Jurkat, Clone E6-1 (cell line): ENCODE measurements around the gene FBXL4. TPM values are rescaled to one million over a fixed set of nuclear protein-coding genes. Genes with fewer than 3 reads are reported as not detected.

Source experiments
- DNase-seq: peaks from one replicate; pipeline ENCODE4 v3.0.0-alpha.2; 2011; ENCODE audit warnings: low read depth, low spot score
- H3K4me3 ChIP-seq: 2 replicates; pipeline ENCODE4 v1.5.1; 2011; ENCODE audit warnings: mild to moderate bottlenecking, low read length, control low read depth, moderate library complexity
- polyA plus RNA-seq: library from polyadenylated mRNA; unstranded; fragments of >200 nt; gene quantifications from one replicate; pipeline ENCODE4 v1.2.1, GENCODE V29; 2012; ENCODE audit warnings: missing spikeins; ENCODE audit not compliant: insufficient read length, insufficient read depth

The FBXL4 gene
- 10.0 TPM for polyA plus RNA-seq

- peak; percentile 42 for DNase-seq
- H3K4me3 ChIP-seq, result peak within 1 kb of the TSS; percentile 92
Observed at GRCh38 chr6:98947411-98948292, at the start of gene FBXL4. TSS of gene FBXL4 (minus strand) at chr6:98947946. CDS start at chr6:98926988, 20,958 bp downstream.

- DNase-seq, result no peak
- H3K4me3 ChIP-seq, result no peak overlapping the region
Observed at GRCh38 chr6:98995116-98995515, 47.4 kb upstream of the FBXL4 start.

GRCh38 chr6:98992535-98992934 lies 44.8 kb upstream of the FBXL4 start:
- no peak overlapping the region for H3K4me3 ChIP-seq
- no peak for DNase-seq

GRCh38 chr6:98986071-98986615 lies 38.4 kb upstream of the FBXL4 start:
- DNase-seq, result no peak
- no peak overlapping the region for H3K4me3 ChIP-seq

GRCh38 chr6:98985391-98985790 lies 37.6 kb upstream of the FBXL4 start:
- no peak for DNase-seq

GRCh38 chr6:98984121-98984520 lies 36.4 kb upstream of the FBXL4 start:
- no peak for DNase-seq
- no peak overlapping the region for H3K4me3 ChIP-seq

More at GRCh38 chr6:98985391-98985790, 37.6 kb upstream of the FBXL4 start:
- no peak overlapping the region for H3K4me3 ChIP-seq

- no peak for DNase-seq
- H3K4me3 ChIP-seq, result no peak overlapping the region
Observed at GRCh38 chr6:98981473-98981872, 33.7 kb upstream of the FBXL4 start.

- DNase-seq, result peak; percentile 3
- no peak overlapping the region for H3K4me3 ChIP-seq
Observed at GRCh38 chr6:98980819-98981218, 33.1 kb upstream of the FBXL4 start.

GRCh38 chr6:98977671-98978292 lies 30.0 kb upstream of the FBXL4 start:
- DNase-seq, result no peak
- H3K4me3 ChIP-seq, result no peak overlapping the region

GRCh38 chr6:98976674-98977385 lies 29.1 kb upstream of the FBXL4 start:
- DNase-seq, result no peak
- H3K4me3 ChIP-seq, result no peak overlapping the region

- H3K4me3 ChIP-seq, result no peak overlapping the region
Observed at GRCh38 chr6:98975421-98975820, 27.7 kb upstream of the FBXL4 start.

GRCh38 chr6:98974309-98974708 lies 26.6 kb upstream of the FBXL4 start:
- DNase-seq, result no peak
- H3K4me3 ChIP-seq, result no peak overlapping the region

More at GRCh38 chr6:98975421-98975820, 27.7 kb upstream of the FBXL4 start:
- no peak for DNase-seq

GRCh38 chr6:98973571-98973970 lies 25.8 kb upstream of the FBXL4 start:
- no peak for DNase-seq
- no peak overlapping the region for H3K4me3 ChIP-seq

GRCh38 chr6:98971303-98971702 lies 23.6 kb upstream of the FBXL4 start:
- H3K4me3 ChIP-seq, result no peak overlapping the region
- no peak for DNase-seq

GRCh38 chr6:98970469-98970868 lies 22.7 kb upstream of the FBXL4 start:
- H3K4me3 ChIP-seq, result no peak overlapping the region
- DNase-seq, result no peak

- H3K4me3 ChIP-seq, result no peak overlapping the region
- no peak for DNase-seq
Observed at GRCh38 chr6:98967616-98968015, 19.9 kb upstream of the FBXL4 start.

- no peak overlapping the region for H3K4me3 ChIP-seq
- no peak for DNase-seq
Observed at GRCh38 chr6:98959631-98960030, 11.9 kb upstream of the FBXL4 start.

- DNase-seq, result no peak
Observed at GRCh38 chr6:98958776-98959175, 11.0 kb upstream of the FBXL4 start.

GRCh38 chr6:98957450-98957849 lies 9.7 kb upstream of the FBXL4 start:
- H3K4me3 ChIP-seq, result no peak overlapping the region
- DNase-seq, result no peak

More at GRCh38 chr6:98958776-98959175, 11.0 kb upstream of the FBXL4 start:
- no peak overlapping the region for H3K4me3 ChIP-seq
